B cell (primary cell): Measurements from ENCODE around the gene HPCA.

ENCODE experiments used
- CTCF ChIP-seq: fragments of 200-600 bp; IDR thresholded peaks from one replicate; pipeline ENCODE4 v1.8.0; 2022; ENCODE audit warnings: antibody characterized with exemption, mild to moderate bottlenecking
- EZH2 ChIP-seq: IDR thresholded peaks from 2 replicates; pipeline ENCODE4 v1.6.1; 2012; ENCODE audit warnings: borderline replicate concordance, low read depth, mild to moderate bottlenecking, moderate library complexity, low read length; ENCODE audit not compliant: insufficient read depth, poor library complexity, severe bottlenecking

- TF ChIP-seq CTCF, result no peak
- TF ChIP-seq EZH2, result no peak
Observed at GRCh38 chr1:32888677-32889420, 2.6 kb downstream of the HPCA start.
